Activated CD8-positive, alpha-beta T cell treated with anti-CD3 and anti-CD28 coated beads, Interleukin-2, amount 10 ng/mL, durations not matched to agents 7 days and 5 days (primary cell): ENCODE data around the gene AMZ2. TPM values are rescaled to one million over a fixed set of nuclear protein-coding genes. Genes with fewer than 3 reads are reported as not detected.
"Not testable (repeated sequence)": the region's sequence is repeated elsewhere in the genome, so short reads cannot be mapped to it uniquely, and the experiment has no call there.

ENCODE experiments used
- ATAC-seq: fragments of 150-1000 bp; cut with Tn5 transposase; one replicate; pipeline ENCODE4 v1.10.0; 2021; ENCODE audit warnings: moderate library complexity
- CTCF ChIA-PET: fragments of 350-600 bp; sonication (Branson Sonifier 250); formaldehyde crosslinking; loops from one replicate; lab custom pipeline; 2021; ENCODE audit warnings: antibody characterized with exemption; lab: Charles Lee
- POLR2A ChIA-PET: fragments of 350-600 bp; sonication (Branson Sonifier 250); formaldehyde crosslinking; loops from one replicate; lab custom pipeline; 2021; ENCODE audit warnings: antibody characterized with exemption; lab: Charles Lee
- DNase-seq: peaks from one replicate; pipeline ENCODE4 v3.0.0-alpha.2; 2020
- H3K27ac Mint-ChIP-seq: one replicate; pipeline ENCODE4 v1.8.0; 2021; ENCODE audit warnings: mild to moderate bottlenecking, mixed read lengths
- H3K27me3 Mint-ChIP-seq: one replicate; pipeline ENCODE4 v1.8.0; 2021; ENCODE audit warnings: low read depth, mixed read lengths
- H3K36me3 Mint-ChIP-seq: one replicate; pipeline ENCODE4 v1.8.0; 2021; ENCODE audit warnings: low read depth, mixed read lengths
- H3K4me1 Mint-ChIP-seq: one replicate; pipeline ENCODE4 v1.8.0; 2021; ENCODE audit warnings: low read depth, mixed read lengths
- H3K4me3 Mint-ChIP-seq: one replicate; pipeline ENCODE4 v1.8.0; 2021; ENCODE audit warnings: mild to moderate bottlenecking, mixed read lengths
- H3K9me3 Mint-ChIP-seq: one replicate; pipeline ENCODE4 v1.8.0; 2022; ENCODE audit warnings: mixed read lengths; ENCODE audit not compliant: insufficient read depth
- total RNA-seq, 2 experiments: library from RNA; stranded (reverse); gene quantifications; one replicate each; pipeline ENCODE4 v1.2.3, GENCODE V29; 2021

Gene AMZ2
- total RNA-seq, 2 experiments from 2014 or later = 79.9 to 80.0 TPM

DNA sequence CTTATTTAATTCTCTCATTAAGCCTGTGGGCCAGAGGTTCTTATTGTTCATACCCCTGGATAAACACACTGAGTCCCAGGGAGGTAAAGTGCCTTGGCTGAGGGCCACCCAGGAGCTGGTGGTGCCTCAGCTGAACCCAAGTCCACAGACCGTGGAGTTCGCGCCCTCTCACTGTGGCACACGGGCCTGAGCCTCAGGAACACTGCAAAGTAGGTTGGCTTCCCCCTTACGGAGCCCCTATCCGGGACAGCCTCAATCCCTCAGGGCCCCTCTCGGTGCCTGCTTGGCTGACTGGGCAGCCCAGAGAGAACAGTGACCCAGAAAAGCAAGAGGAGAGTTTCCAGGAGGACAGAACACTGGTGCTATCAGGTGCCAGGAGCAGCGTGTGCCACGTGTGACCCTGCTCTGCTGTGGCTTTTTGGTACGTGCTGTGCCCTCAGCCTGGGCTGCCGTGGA is 12.5 kb upstream of the AMZ2 start:
- H3K27me3 Mint-ChIP-seq, H3K4me3 Mint-ChIP-seq, DNase-seq, H3K9me3 Mint-ChIP-seq, CTCF ChIA-PET, ATAC-seq: not testable (repeated sequence)
- POLR2A ChIA-PET = interaction anchor here (1.6 to 4.5 kb wide), 2 partner anchors 13 to 15 kb away, joined by 3 to 69 read pairs; partner anchors contain the start of gene AMZ2
- H3K36me3 Mint-ChIP-seq = peaks cover 11% of the 10 kb centered on the region
- peaks cover 51% of the 10 kb centered on the region for H3K4me1 Mint-ChIP-seq
- peak overlapping the region; percentile 75 for H3K27ac Mint-ChIP-seq

DNA sequence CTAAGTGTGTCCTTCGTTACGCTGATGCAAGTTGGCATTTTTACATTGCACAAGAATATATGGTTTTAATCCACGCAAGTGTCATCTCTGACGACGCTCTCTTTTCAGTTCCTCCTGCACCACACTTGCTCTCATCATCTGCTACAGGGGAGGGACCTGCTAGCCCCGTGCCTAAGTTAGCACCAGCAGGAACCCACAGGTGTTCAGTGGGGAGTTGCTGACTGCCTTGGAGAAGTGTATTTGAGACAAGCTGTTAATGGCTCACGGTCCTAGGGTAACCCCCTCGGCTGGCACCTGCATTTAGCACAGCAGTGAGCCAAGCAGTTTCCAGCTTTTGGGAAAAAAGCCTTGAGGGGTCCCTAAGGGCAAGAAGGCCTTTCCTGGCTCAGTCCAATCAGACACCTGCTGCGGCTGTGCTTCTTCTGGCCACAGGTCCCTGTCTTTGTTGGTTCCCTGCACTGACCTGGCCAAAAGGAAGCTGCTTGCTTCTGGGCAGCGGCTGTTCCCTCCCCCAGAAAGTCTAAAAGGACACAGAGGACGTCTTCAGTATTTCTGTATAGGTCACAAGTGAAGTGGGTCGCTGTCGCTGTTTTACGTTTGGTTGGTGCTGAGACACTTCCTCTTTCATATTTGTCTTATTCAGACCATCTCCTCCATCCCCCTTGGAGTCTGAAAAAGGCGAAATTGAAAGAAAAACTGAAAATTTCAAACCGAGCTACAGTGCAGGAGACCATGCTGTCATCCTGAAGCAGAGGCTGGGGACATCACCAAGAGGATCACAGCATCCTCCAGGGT is 10.3 kb upstream of the AMZ2 start:
- ChIA-PET POLR2A (interaction anchor here (0.5 to 4.5 kb wide), 18 partner anchors 11 to 839 kb away, joined by 3 to 69 read pairs (median 3); partner anchors contain the start of genes AMZ2, ARSG, SLC16A6 and WIPI1), CTCF (interaction anchor here (0.7 to 2.9 kb wide), 9 partner anchors 11 to 225 kb away, joined by 3 to 24 read pairs (median 6); no protein-coding TSS in a partner anchor)
- peak; percentile 67 for DNase-seq
- H3K27ac Mint-ChIP-seq = peak overlapping the region; percentile 98
- peaks cover 57% of the 10 kb centered on the region for H3K4me1 Mint-ChIP-seq
- ATAC-seq = peak; percentile 80
- H3K27me3 Mint-ChIP-seq, H3K9me3 Mint-ChIP-seq: not testable (repeated sequence)
- peaks cover 16% of the 10 kb centered on the region for H3K36me3 Mint-ChIP-seq
- H3K4me3 Mint-ChIP-seq = peak overlapping the region; percentile 76

DNA sequence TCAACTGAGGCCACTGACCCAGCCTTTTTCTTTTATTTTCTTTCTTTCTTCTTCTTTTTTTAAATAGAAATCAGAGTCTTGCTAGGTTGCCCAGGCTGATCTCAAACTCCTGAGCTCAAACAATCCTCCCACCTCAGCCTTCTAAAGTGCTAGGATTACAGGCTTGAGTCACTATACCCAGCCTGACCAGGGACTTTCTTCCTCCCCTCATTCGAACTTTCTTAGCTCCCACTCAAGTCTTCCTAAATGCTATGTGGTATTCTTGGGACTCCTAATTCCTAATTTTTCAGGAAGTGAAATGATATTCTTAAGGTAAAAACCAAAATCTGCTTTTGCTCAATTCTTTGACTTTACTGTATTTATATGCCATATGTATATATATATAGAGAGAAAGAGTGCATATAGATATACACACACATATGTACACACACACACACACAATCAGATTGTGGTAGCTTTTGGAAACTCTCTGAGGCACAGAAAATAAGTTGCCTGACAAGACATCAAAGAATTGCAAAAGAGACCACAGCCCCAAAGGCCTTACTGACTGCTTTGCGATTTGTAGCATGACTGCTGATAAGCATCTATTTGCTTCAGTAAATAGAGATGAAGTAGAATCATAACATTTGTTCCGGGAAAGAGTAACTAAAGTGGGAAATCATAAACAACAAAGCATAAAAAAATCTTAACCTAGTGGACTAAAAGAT is 9.5 kb upstream of the AMZ2 start:
- DNase-seq (peak; percentile 58), ATAC-seq (peak; percentile 61)
- POLR2A ChIA-PET = interaction anchor here (0.6 to 4.5 kb wide), 14 partner anchors 10 to 222 kb away, joined by 3 to 69 read pairs (median 4); partner anchors contain the start of genes AMZ2, ARSG, SLC16A6 and WIPI1
- CTCF ChIA-PET = interaction anchor here (0.7 to 2.9 kb wide), 9 partner anchors 11 to 224 kb away, joined by 3 to 24 read pairs (median 6); no protein-coding TSS in a partner anchor
- no peaks in the 10 kb centered on the region for H3K27me3 Mint-ChIP-seq
- H3K4me3 Mint-ChIP-seq = peak overlapping the region; percentile 76
- H3K4me1 Mint-ChIP-seq = peaks cover 54% of the 10 kb centered on the region
- H3K36me3 Mint-ChIP-seq = peaks cover 12% of the 10 kb centered on the region
- peak overlapping the region; percentile 98 for H3K27ac Mint-ChIP-seq
- H3K9me3 Mint-ChIP-seq = no peaks in the 10 kb centered on the region

DNA sequence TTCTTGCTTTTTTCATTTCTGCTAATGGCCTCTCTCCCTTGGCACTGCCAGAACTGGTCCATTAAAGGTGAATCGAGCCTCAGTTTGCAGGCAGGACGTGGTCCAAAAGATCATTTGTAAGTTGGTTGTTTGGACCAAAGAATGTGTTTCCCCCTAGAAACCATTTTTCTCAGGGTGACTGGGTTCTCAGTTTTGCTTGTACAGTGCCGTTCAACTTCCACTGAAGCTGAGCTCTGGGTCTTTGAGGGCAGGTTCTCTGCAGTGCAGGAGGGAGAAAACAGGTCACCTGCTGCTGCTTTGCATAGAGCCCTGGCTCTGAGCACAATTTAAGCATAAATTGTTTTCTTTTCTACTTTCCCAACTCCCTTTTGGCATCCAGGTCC is 9.0 kb upstream of the AMZ2 start:
- Mint-ChIP-seq H3K4me1 (peaks cover 52% of the 10 kb centered on the region), H3K9me3 (no peaks in the 10 kb centered on the region), H3K36me3 (peaks cover 10% of the 10 kb centered on the region), H3K27ac (peak overlapping the region; percentile 98), H3K27me3 (no peaks in the 10 kb centered on the region), H3K4me3 (peak overlapping the region; percentile 76)
- peak; percentile 21 for ATAC-seq
- peak; percentile 38 for DNase-seq
- ChIA-PET POLR2A (interaction anchor here (0.7 to 4.5 kb wide), 8 partner anchors 9 to 199 kb away, joined by 3 to 69 read pairs (median 6); partner anchors contain the start of genes AMZ2, ARSG and SLC16A6), CTCF (interaction anchor here (0.7 to 2.9 kb wide), 4 partner anchors 33 to 198 kb away, joined by 3 to 24 read pairs (median 6); no protein-coding TSS in a partner anchor)

DNA sequence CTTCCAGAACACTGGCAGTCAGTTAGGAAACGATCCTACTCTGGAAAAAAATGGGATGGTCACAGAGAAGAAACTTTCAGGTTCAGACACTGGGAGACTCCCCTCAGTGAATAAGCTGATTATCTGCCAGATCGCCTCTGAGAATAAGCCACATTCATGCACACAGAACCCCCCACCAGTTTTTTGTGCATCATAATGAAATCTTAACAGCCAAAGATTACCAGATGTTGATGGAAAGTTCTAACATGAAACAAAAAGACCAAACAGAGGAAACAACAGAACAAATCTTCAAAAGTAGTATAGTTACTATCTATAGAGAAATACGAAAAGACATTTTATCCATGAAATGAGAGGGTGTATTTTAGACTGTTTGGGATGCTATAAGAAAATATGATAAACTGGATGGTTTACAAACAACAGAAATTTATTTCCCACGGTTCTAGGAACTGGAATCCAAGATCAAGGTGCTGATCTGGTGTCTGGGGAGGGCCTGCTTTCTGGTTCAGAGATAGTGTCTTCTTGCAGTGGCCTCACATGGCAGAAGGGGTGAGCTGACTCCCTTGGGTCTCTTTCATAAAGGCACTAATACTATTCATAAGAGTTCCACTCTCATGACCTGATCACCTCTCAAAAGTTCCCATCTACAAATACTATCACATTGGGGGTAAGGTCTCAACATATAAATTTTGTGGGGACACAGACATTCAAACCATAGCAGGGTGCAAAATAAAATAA is 8.0 kb upstream of the AMZ2 start:
- Mint-ChIP-seq H3K27me3 (no peaks in the 10 kb centered on the region), H3K4me1 (peaks cover 50% of the 10 kb centered on the region), H3K27ac (peak overlapping the region; percentile 98), H3K36me3 (peaks cover 10% of the 10 kb centered on the region), H3K9me3 (no peaks in the 10 kb centered on the region), H3K4me3 (peak overlapping the region; percentile 76)
- CTCF ChIA-PET = no interaction called here
- POLR2A ChIA-PET = interaction anchor here (0.6 to 0.7 kb wide), 2 partner anchors 9 to 12 kb away, joined by 3 to 5 read pairs; partner anchors contain the start of gene AMZ2
- DNase-seq (no peak), ATAC-seq (no peak)

DNA sequence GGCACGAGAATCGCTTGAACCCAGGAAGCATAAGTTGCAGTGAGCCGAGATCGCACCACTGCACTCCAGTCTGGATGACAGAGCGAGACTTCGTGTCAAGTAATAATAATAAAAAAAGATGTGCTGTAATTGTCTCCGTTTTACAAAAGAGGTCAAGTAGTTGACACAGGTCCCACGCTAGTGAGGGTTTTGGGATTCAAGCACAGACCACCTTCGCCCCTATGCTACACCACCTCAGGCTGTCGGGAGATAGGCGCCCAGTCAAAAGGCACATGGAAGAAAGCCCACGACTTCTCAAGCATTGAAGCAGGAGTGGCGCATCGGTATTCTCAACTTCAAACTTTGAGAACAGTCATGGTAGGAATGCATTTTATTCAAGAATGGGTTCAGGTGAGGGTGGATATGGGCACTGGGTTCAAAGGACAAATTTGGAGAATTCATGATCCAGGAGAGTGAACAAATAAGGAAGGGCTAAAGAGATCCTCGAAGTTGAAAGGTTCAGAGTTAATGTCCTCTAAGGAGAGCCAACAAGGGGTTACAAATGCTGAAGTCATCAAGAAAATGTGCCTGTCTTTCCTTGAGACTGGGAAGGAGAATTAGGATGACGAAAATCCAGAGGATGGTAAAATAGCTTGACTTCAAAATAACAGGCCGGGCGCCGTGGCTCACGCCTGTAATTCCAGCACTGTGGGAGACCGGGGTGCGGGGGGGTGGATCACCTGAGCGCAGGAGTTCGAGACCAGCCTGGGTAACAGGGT is 1.4 kb upstream of the AMZ2 start:
- Mint-ChIP-seq H3K9me3 (no peaks in the 10 kb centered on the region), H3K27me3 (no peaks in the 10 kb centered on the region), H3K4me1 (peaks cover 34% of the 10 kb centered on the region), H3K36me3 (peaks cover 26% of the 10 kb centered on the region), H3K4me3 (peak overlapping the region; percentile 81), H3K27ac (peak overlapping the region; percentile 97)
- ChIA-PET POLR2A (interaction anchor here (0.7 to 4.3 kb wide), 12 partner anchors 9 to 240 kb away, joined by 3 to 69 read pairs (median 8); partner anchors contain the start of genes ARSG and SLC16A6), CTCF (interaction anchor here (0.7 to 4.1 kb wide), 8 partner anchors 11 to 225 kb away, joined by 3 to 25 read pairs (median 6); no protein-coding TSS in a partner anchor)
- DNase-seq = no peak
- ATAC-seq = no peak

DNA sequence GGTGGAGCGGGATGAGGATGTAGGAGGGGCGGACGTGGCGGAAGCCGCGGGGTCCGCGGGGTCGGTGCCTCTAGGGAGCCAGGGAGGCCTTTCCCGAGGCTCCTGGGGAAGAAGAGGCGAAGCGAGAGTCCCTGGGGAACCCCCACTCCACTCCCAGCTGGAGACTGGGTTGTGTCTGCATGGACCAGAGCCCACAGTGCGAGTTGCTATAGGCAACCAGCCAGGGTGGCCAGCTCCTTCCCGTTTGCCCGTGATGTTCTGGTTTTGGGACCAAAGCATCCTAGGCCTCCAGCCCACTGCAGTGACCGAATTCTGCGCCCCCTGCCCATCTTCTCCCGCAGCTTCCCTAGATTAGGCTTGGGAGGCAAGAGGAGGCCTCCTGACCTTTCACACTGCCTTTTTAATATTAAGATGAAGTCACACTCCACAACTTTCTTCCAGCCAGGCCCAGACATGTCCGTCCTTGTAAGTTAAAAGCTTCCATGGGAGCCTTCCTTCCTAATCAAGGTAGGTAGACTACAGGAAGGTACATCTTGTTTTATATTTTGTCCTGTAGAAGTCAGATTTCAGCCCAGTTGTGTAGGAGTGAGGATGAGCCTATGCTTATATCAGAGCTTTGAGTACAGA is 469 bp downstream of the AMZ2 start:
- ChIA-PET POLR2A (interaction anchor here (0.7 to 4.3 kb wide), 17 partner anchors 9 to 213 kb away, joined by 3 to 69 read pairs (median 6); partner anchors contain the start of genes ARSG, SLC16A6 and WIPI1), CTCF (interaction anchor here (0.9 to 4.1 kb wide), 16 partner anchors 9 to 213 kb away, joined by 3 to 25 read pairs (median 4); no protein-coding TSS in a partner anchor)
- Mint-ChIP-seq H3K4me1 (peaks cover 43% of the 10 kb centered on the region), H3K36me3 (peaks cover 40% of the 10 kb centered on the region), H3K27ac (peak overlapping the region; percentile 97), H3K9me3 (no peaks in the 10 kb centered on the region), H3K27me3 (no peaks in the 10 kb centered on the region), H3K4me3 (peak overlapping the region; percentile 81)
- no peak for ATAC-seq
- no peak for DNase-seq

DNA sequence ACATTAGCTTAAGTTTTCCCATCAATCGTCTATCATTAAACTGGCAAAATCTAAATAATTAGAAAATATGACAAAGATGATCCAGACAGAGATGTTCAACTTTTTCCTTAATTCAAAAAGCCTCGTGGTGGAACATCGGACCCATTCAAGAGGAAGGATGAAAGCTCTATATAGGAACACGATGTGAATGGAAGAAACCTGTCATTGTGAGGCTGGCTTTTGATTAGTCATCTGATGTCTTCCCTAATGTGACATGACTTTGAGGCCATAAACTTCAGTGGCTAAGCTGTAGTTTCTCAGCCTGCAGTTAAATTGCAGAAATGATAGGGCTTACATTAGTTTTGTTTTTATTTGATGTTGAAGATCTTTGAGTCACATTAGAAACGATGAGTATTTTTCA is 1.0 kb downstream of the AMZ2 start:
- H3K27ac Mint-ChIP-seq = peak overlapping the region; percentile 97
- no peaks in the 10 kb centered on the region for H3K9me3 Mint-ChIP-seq
- H3K4me3 Mint-ChIP-seq = peak overlapping the region; percentile 81
- CTCF ChIA-PET = interaction anchor here (0.8 to 4.1 kb wide), 15 partner anchors 10 to 212 kb away, joined by 3 to 25 read pairs (median 4); no protein-coding TSS in a partner anchor
- DNase-seq (no peak), ATAC-seq (no peak)
- POLR2A ChIA-PET = interaction anchor here (0.7 to 4.3 kb wide), 13 partner anchors 9 to 212 kb away, joined by 3 to 69 read pairs (median 10); partner anchors contain the start of genes ARSG, SLC16A6 and WIPI1
- H3K36me3 Mint-ChIP-seq = peaks cover 42% of the 10 kb centered on the region
- no peaks in the 10 kb centered on the region for H3K27me3 Mint-ChIP-seq
- H3K4me1 Mint-ChIP-seq = peaks cover 49% of the 10 kb centered on the region

DNA sequence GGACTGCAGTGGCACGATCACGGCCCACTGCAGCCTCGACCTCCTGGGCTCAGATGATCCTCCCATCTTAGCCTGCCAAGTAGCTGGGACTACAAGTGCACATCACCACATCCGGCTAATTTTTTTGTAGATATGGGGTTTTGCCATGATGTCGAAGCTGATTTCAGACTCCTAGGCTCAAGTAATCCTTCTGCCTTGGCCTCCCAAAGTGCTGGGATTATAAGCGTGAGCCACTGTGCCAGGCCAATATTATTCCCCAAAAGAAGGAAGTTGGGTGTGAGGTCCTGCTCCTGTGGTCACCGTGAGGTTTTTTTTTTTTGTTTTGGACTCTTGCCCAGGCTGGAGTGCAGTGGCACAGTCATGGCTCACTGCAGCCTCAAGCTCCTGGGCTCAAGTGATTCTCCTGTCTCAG is 1.5 kb downstream of the AMZ2 start:
- ATAC-seq = no peak
- H3K4me3 Mint-ChIP-seq = peak overlapping the region; percentile 81
- peak; percentile 43 for DNase-seq
- H3K9me3 Mint-ChIP-seq = no peaks in the 10 kb centered on the region
- peak overlapping the region; percentile 97 for H3K27ac Mint-ChIP-seq
- ChIA-PET POLR2A (interaction anchor here (0.9 to 4.3 kb wide), 7 partner anchors 9 to 209 kb away, joined by 3 to 69 read pairs (median 23); partner anchors contain the start of genes ARSG, SLC16A6 and WIPI1), CTCF (interaction anchor here (0.8 to 4.1 kb wide), 12 partner anchors 9 to 212 kb away, joined by 3 to 25 read pairs (median 5); no protein-coding TSS in a partner anchor)
- H3K4me1 Mint-ChIP-seq = peaks cover 54% of the 10 kb centered on the region
- no peaks in the 10 kb centered on the region for H3K27me3 Mint-ChIP-seq
- peaks cover 47% of the 10 kb centered on the region for H3K36me3 Mint-ChIP-seq
